T-helper 2 cell treated with Interferon-gamma antibody and Interleukin-4, amounts not matched to agents 5 μg/mL and 100 μg/mL, for 36 hours (primary cell): Measurements from ENCODE around the gene B3GALT5.

ENCODE experiments used
- DNase-seq: peaks from one replicate; pipeline ENCODE4 v3.0.0; 2021; ENCODE audit warnings: low spot score
- H3K27ac Mint-ChIP-seq: one replicate; pipeline ENCODE4 v1.8.0; 2021; ENCODE audit warnings: mild to moderate bottlenecking, mixed read lengths
- H3K27me3 Mint-ChIP-seq: one replicate; pipeline ENCODE4 v1.8.0; 2021; ENCODE audit warnings: low read depth, mixed read lengths
- H3K36me3 Mint-ChIP-seq: one replicate; pipeline ENCODE4 v1.8.0; 2021; ENCODE audit warnings: low read depth, mixed read lengths
- H3K4me1 Mint-ChIP-seq: one replicate; pipeline ENCODE4 v1.8.0; 2021; ENCODE audit warnings: low read depth, mixed read lengths
- H3K4me3 Mint-ChIP-seq: one replicate; pipeline ENCODE4 v1.8.0; 2022; ENCODE audit warnings: mild to moderate bottlenecking, moderate library complexity, mixed read lengths
- H3K9me3 Mint-ChIP-seq: one replicate; pipeline ENCODE4 v1.8.0; 2021; ENCODE audit warnings: mixed read lengths

The B3GALT5 gene

GRCh38 chr21:39593522-39593921 is 19.2 kb upstream of the B3GALT5 start:
- Mint-ChIP-seq H3K27ac (no peak overlapping the region), H3K36me3 (no peaks in the 10 kb centered on the region), H3K9me3 (no peaks in the 10 kb centered on the region), H3K27me3 (no peaks in the 10 kb centered on the region), H3K4me3 (no peak overlapping the region), H3K4me1 (no peaks in the 10 kb centered on the region)
- no peak for DNase-seq

- no peak for DNase-seq
- no peak overlapping the region for H3K27ac Mint-ChIP-seq
- no peaks in the 10 kb centered on the region for H3K36me3 Mint-ChIP-seq
- no peaks in the 10 kb centered on the region for H3K27me3 Mint-ChIP-seq
- no peak overlapping the region for H3K4me3 Mint-ChIP-seq
- no peaks in the 10 kb centered on the region for H3K4me1 Mint-ChIP-seq
- H3K9me3 Mint-ChIP-seq = no peaks in the 10 kb centered on the region
Measured at GRCh38 chr21:39595465-39595864, 17.3 kb upstream of the B3GALT5 start.

DNA sequence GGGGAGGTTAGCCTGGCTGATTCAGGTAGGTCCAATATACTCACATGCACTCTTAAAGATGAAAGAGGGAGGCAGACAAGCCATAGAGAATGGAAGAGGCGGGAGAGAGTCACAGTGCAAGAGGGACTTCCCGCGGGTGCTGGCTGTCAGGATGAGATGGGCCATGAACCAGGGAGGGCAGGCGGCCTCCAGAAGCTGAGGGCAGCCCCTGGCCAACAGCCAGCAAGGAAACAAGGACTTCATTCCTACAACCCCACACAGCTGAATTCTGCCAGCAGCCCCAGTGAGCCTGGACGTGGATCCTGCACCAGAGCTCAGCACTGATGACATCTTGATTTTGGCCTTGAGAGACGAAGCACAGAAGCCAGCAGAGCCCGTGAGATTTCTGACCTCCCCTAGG is 15.1 kb upstream of the B3GALT5 start:
- no peak overlapping the region for H3K27ac Mint-ChIP-seq
- H3K4me1 Mint-ChIP-seq = no peaks in the 10 kb centered on the region
- H3K27me3 Mint-ChIP-seq = no peaks in the 10 kb centered on the region
- no peak for DNase-seq
- no peaks in the 10 kb centered on the region for H3K36me3 Mint-ChIP-seq
- H3K9me3 Mint-ChIP-seq = no peaks in the 10 kb centered on the region
- H3K4me3 Mint-ChIP-seq = no peak overlapping the region

- Mint-ChIP-seq H3K36me3 (no peaks in the 10 kb centered on the region), H3K27ac (no peak overlapping the region), H3K27me3 (no peaks in the 10 kb centered on the region), H3K4me3 (no peak overlapping the region), H3K9me3 (no peaks in the 10 kb centered on the region), H3K4me1 (no peaks in the 10 kb centered on the region)
- DNase-seq = no peak
Measured at GRCh38 chr21:39599191-39599970, 13.4 kb upstream of the B3GALT5 start.

GRCh38 chr21:39601187-39601928 is 11.4 kb upstream of the B3GALT5 start:
- Mint-ChIP-seq H3K4me1 (no peaks in the 10 kb centered on the region), H3K27ac (no peak overlapping the region), H3K4me3 (no peak overlapping the region), H3K9me3 (no peaks in the 10 kb centered on the region), H3K27me3 (no peaks in the 10 kb centered on the region), H3K36me3 (no peaks in the 10 kb centered on the region)
- no peak for DNase-seq

DNA sequence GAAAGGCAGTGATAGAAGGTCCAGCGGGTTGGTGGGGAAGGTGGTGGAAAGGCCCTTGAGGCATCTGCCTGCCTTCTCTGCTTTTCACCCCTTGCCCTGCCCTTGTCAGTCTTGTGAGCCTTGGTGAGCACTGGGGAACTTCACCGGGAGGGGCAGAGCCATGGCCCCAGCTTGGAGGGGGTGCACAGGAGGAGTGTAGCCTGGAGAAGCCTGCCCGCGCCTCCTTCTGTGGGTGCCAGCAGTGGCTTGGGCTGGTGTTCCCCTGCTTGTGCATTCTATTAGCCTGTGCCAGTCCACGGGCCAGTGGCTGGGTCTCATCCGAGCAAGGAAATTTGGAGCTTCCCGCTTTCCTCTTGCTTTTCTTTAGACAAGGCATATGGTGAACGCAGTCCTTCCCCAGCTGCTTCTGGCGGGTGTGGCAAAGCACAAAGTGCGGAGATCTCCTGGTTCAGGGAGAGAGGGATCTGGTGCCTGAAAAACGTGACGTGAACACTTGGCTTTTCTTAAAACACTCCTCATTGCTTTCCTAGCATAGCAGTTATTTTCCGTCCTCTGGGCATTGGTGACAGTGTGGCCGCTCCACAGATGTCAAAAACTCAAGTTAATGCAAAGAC is 10.6 kb upstream of the B3GALT5 start:
- Mint-ChIP-seq H3K27me3 (no peaks in the 10 kb centered on the region), H3K4me1 (no peaks in the 10 kb centered on the region), H3K4me3 (no peak overlapping the region), H3K36me3 (no peaks in the 10 kb centered on the region), H3K9me3 (no peaks in the 10 kb centered on the region), H3K27ac (no peak overlapping the region)
- no peak for DNase-seq

DNA sequence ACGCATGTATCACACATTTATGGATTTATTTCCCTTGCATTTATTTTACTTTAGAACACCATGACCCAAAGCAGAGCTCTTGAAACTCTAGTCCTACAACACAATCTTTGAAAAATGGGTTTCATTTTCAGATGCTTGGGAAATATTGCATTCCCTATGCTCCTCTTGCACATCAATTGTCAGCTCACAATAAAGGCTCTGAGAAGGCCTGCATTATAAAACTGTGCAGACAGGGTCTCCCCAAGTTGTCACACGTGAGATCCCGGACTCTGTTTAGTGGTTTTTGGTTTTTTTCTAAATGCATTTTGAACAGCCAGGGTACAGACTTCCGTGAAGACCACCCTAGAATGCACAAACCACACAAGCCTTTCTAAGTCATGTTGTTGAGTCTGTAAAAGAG is 9.9 kb upstream of the B3GALT5 start:
- no peak overlapping the region for H3K4me3 Mint-ChIP-seq
- H3K27ac Mint-ChIP-seq = no peak overlapping the region

DNA sequence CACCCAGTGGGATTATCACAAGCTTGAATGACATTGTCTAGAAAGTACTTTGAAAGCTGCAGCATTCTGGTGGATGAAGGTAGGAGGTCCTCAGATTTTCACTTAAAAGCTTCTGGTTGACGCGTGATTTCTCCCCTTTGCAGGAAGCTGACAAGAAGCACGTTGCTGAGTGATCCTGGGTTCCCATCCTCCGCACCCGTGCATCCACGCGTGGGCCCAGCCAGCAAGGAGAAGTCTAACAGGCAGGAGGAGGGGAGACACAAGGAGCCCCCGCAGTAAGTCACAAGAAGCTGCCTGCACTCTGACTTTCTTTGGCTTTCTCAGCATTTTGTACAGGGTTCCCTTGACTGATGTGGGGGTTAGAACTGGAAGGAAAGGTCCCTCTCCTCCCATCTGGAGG is 7.8 kb upstream of the B3GALT5 start:
- no peak overlapping the region for H3K4me3 Mint-ChIP-seq
- no peak for DNase-seq
- no peaks in the 10 kb centered on the region for H3K27me3 Mint-ChIP-seq
- no peaks in the 10 kb centered on the region for H3K4me1 Mint-ChIP-seq
- H3K9me3 Mint-ChIP-seq = no peaks in the 10 kb centered on the region
- no peaks in the 10 kb centered on the region for H3K36me3 Mint-ChIP-seq
- no peak overlapping the region for H3K27ac Mint-ChIP-seq

More for the DNA sequence above, 9.9 kb upstream of the B3GALT5 start:
- Mint-ChIP-seq H3K9me3 (no peaks in the 10 kb centered on the region), H3K27me3 (no peaks in the 10 kb centered on the region), H3K4me1 (no peaks in the 10 kb centered on the region), H3K36me3 (no peaks in the 10 kb centered on the region)
- no peak for DNase-seq

GRCh38 chr21:39610703-39611102 is 2.0 kb upstream of the B3GALT5 start:
- Mint-ChIP-seq H3K9me3 (no peaks in the 10 kb centered on the region), H3K4me3 (no peak overlapping the region), H3K4me1 (peaks cover 3% of the 10 kb centered on the region), H3K36me3 (no peaks in the 10 kb centered on the region), H3K27me3 (peaks cover 35% of the 10 kb centered on the region), H3K27ac (no peak overlapping the region)
- DNase-seq = no peak

- Mint-ChIP-seq H3K27ac (no peak overlapping the region), H3K36me3 (no peaks in the 10 kb centered on the region), H3K4me3 (no peak overlapping the region), H3K27me3 (peaks cover 39% of the 10 kb centered on the region), H3K4me1 (peaks cover 3% of the 10 kb centered on the region), H3K9me3 (no peaks in the 10 kb centered on the region)
- DNase-seq = no peak
Measured at GRCh38 chr21:39611551-39612190, 1.1 kb upstream of the B3GALT5 start.

- no peaks in the 10 kb centered on the region for H3K36me3 Mint-ChIP-seq
- no peak for DNase-seq
- peaks cover 39% of the 10 kb centered on the region for H3K27me3 Mint-ChIP-seq
- H3K4me1 Mint-ChIP-seq = peaks cover 3% of the 10 kb centered on the region
- no peak overlapping the region for H3K27ac Mint-ChIP-seq
- H3K9me3 Mint-ChIP-seq = no peaks in the 10 kb centered on the region
- H3K4me3 Mint-ChIP-seq = no peak overlapping the region
Measured at GRCh38 chr21:39613041-39613934, 548 bp downstream of the B3GALT5 start.

DNA sequence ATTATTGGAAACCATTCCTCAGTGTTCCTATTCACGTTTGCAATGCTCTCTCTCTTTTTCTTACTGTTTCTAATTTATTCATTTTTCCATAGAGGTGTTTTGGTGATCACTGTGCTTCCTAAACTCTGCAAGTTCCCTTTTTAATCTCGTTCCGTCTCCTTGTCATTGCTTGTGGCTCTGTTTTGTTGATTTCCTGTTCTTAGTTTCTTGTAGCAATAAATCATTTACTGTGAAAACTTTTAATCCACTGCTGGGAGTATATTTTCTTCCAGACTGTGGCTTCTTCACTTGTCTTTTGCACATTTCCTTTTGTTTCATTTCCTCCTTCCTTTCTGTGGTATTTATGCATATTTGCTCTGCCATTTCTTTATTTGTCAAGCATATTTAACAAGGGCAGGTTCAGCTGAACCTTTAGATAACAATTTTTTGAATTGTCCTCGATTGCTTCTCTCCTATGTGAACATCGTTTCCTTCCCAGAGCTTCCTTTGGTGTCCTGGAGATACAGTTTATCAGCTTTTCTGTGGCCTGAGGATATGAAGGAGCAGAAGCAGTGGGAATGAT is 3.6 kb downstream of the B3GALT5 start:
- Mint-ChIP-seq H3K36me3 (no peaks in the 10 kb centered on the region), H3K9me3 (no peaks in the 10 kb centered on the region), H3K27me3 (peaks cover 39% of the 10 kb centered on the region), H3K4me1 (peaks cover 3% of the 10 kb centered on the region), H3K27ac (no peak overlapping the region), H3K4me3 (no peak overlapping the region)
- no peak for DNase-seq

DNA sequence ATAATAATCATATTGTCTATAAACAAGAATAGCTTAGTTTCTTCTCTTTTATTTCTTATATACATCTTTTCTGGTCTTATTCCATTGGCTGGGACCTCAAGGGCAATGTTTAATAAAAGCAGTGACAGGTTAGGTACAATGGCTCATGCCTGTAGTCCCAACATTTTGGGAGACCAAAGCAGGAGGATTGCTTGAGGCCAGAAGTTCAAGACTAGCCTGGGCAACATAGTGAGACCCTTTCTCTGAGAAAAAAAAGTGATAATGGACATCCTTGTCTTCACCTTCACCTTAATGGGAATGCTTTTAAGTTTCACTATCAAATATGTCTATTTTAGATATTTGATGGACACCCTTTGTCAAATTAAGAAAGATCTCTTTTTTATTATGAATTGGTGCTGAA is 8.1 kb downstream of the B3GALT5 start:
- H3K27me3 Mint-ChIP-seq = peaks cover 7% of the 10 kb centered on the region
- no peaks in the 10 kb centered on the region for H3K4me1 Mint-ChIP-seq
- H3K27ac Mint-ChIP-seq = no peak overlapping the region
- H3K9me3 Mint-ChIP-seq = no peaks in the 10 kb centered on the region
- no peak overlapping the region for H3K4me3 Mint-ChIP-seq
- H3K36me3 Mint-ChIP-seq = no peaks in the 10 kb centered on the region
- no peak for DNase-seq
